Ramos (cell line): Measurements from ENCODE around the gene ZNF639.
"Not testable (repeated sequence)": the region's sequence is repeated elsewhere in the genome, so short reads cannot be mapped to it uniquely, and the experiment has no call there.

Experiments used
- in situ Hi-C: fragments of 300-500 bp; cut with MboI; formaldehyde crosslinking; loops from one replicate; pipeline ENCODE4 v1.14.3; 2022; ENCODE audit warnings: low sequenced_read_pairs; ENCODE audit not compliant: unreplicated experiment

The ZNF639 gene

GRCh38 chr3:179322286-179323196 lies at the start of gene ZNF639:
TSS of gene ZNF639 (plus strand) at chr3:179323031. CDS start at chr3:179328294, 5,263 bp downstream.
- in situ Hi-C loops, result loop anchor here (25.0 kb wide), 1 partner anchor 885 kb away; no protein-coding TSS in a partner anchor

- in situ Hi-C loops, result not testable (repeated sequence)
Observed at GRCh38 chr3:179274434-179274833, 48.4 kb upstream of the ZNF639 start.

- in situ Hi-C loops, result no loop called here
Observed at GRCh38 chr3:179276001-179276400, 46.8 kb upstream of the ZNF639 start.

GRCh38 chr3:179276743-179277142 lies 46.1 kb upstream of the ZNF639 start:
- in situ Hi-C loops, result no loop called here

- in situ Hi-C loops, result no loop called here
Observed at GRCh38 chr3:179278151-179278550, 44.7 kb upstream of the ZNF639 start.

- in situ Hi-C loops, result no loop called here
Observed at GRCh38 chr3:179278932-179279693, 43.7 kb upstream of the ZNF639 start.

GRCh38 chr3:179279837-179280236 lies 43.0 kb upstream of the ZNF639 start:
- in situ Hi-C loops, result no loop called here

GRCh38 chr3:179281825-179282224 lies 41.0 kb upstream of the ZNF639 start:
- in situ Hi-C loops, result no loop called here

GRCh38 chr3:179286331-179286730 lies 36.5 kb upstream of the ZNF639 start:
- in situ Hi-C loops, result no loop called here

GRCh38 chr3:179288845-179289244 lies 34.0 kb upstream of the ZNF639 start:
- in situ Hi-C loops, result no loop called here

GRCh38 chr3:179289295-179289694 lies 33.5 kb upstream of the ZNF639 start:
- in situ Hi-C loops, result no loop called here

GRCh38 chr3:179292450-179292849 lies 30.4 kb upstream of the ZNF639 start:
- in situ Hi-C loops, result no loop called here

GRCh38 chr3:179297971-179298725 lies 24.7 kb upstream of the ZNF639 start:
- in situ Hi-C loops, result no loop called here

- in situ Hi-C loops, result no loop called here
Observed at GRCh38 chr3:179299316-179299715, 23.5 kb upstream of the ZNF639 start.

GRCh38 chr3:179299999-179300613 lies 22.7 kb upstream of the ZNF639 start:
- in situ Hi-C loops, result loop anchor here (25.0 kb wide), 1 partner anchor 863 kb away; no protein-coding TSS in a partner anchor

- in situ Hi-C loops, result loop anchor here (25.0 kb wide), 1 partner anchor 864 kb away; no protein-coding TSS in a partner anchor
Observed at GRCh38 chr3:179301645-179302044, 21.2 kb upstream of the ZNF639 start.

- in situ Hi-C loops, result loop anchor here (25.0 kb wide), 1 partner anchor 865 kb away; no protein-coding TSS in a partner anchor
Observed at GRCh38 chr3:179302111-179302510, 20.7 kb upstream of the ZNF639 start.

GRCh38 chr3:179304605-179305004 lies 18.2 kb upstream of the ZNF639 start:
- in situ Hi-C loops, result loop anchor here (25.0 kb wide), 1 partner anchor 867 kb away; no protein-coding TSS in a partner anchor

GRCh38 chr3:179307362-179307761 lies 15.5 kb upstream of the ZNF639 start:
- in situ Hi-C loops, result loop anchor here (25.0 kb wide), 1 partner anchor 870 kb away; no protein-coding TSS in a partner anchor

- in situ Hi-C loops, result loop anchor here (25.0 kb wide), 1 partner anchor 871 kb away; no protein-coding TSS in a partner anchor
Observed at GRCh38 chr3:179308001-179308400, 14.8 kb upstream of the ZNF639 start.
